Measurements from ENCODE around the gene CRYBB1.

Gene CRYBB1

GRCh38 chr22:26636296-26636695, 18.5 kb upstream of the CRYBB1 start:
- no peaks in the 10 kb centered on the region for H3K9me3 ChIP-seq
- no peaks in the 10 kb centered on the region for H4K20me1 ChIP-seq
- H3K36me3 ChIP-seq, result no peaks in the 10 kb centered on the region
- no peak overlapping the region for H3K4me3 ChIP-seq
- H3K4me2 ChIP-seq, result no peak overlapping the region
- H3K4me1 ChIP-seq, result peaks cover 38% of the 10 kb centered on the region
- no peak overlapping the region for H3K9ac ChIP-seq
- no peaks in the 10 kb centered on the region for H3K27me3 ChIP-seq
- H3K27ac ChIP-seq, result no peak overlapping the region
- no peak for TF ChIP-seq Cebpa-rat (IDR thresholded peaks at IDR 0.05)

GRCh38 chr22:26635117-26635516, 17.3 kb upstream of the CRYBB1 start:
- no peak overlapping the region for H3K27ac ChIP-seq
- peaks cover 11% of the 10 kb centered on the region for H3K9me3 ChIP-seq
- no peak overlapping the region for H3K4me2 ChIP-seq
- H3K4me1 ChIP-seq, result peaks cover 29% of the 10 kb centered on the region
- H3K36me3 ChIP-seq, result no peaks in the 10 kb centered on the region
- H3K9ac ChIP-seq, result no peak overlapping the region
- no peak for TF ChIP-seq Cebpa-rat (IDR thresholded peaks at IDR 0.05)
- H3K4me3 ChIP-seq, result no peak overlapping the region
- H4K20me1 ChIP-seq, result no peaks in the 10 kb centered on the region
- H3K27me3 ChIP-seq, result no peaks in the 10 kb centered on the region

GRCh38 chr22:26634189-26634588, 16.4 kb upstream of the CRYBB1 start:
- no peak overlapping the region for H3K9ac ChIP-seq
- no peak overlapping the region for H3K4me2 ChIP-seq
- H4K20me1 ChIP-seq, result no peaks in the 10 kb centered on the region
- H3K27me3 ChIP-seq, result no peaks in the 10 kb centered on the region
- H3K4me3 ChIP-seq, result no peak overlapping the region
- no peak for TF ChIP-seq Cebpa-rat (IDR thresholded peaks at IDR 0.05)
- no peaks in the 10 kb centered on the region for H3K36me3 ChIP-seq
- peaks cover 16% of the 10 kb centered on the region for H3K9me3 ChIP-seq
- H3K27ac ChIP-seq, result no peak overlapping the region
- H3K4me1 ChIP-seq, result peaks cover 26% of the 10 kb centered on the region

GRCh38 chr22:26632422-26633155, 14.8 kb upstream of the CRYBB1 start:
- no peak for TF ChIP-seq Cebpa-rat (IDR thresholded peaks at IDR 0.05)
- Histone ChIP-seq H4K20me1 (no peaks in the 10 kb centered on the region), H3K36me3 (no peaks in the 10 kb centered on the region), H3K9ac (no peak overlapping the region), H3K4me3 (no peak overlapping the region), H3K27ac (0 out of 2 replicates have a peak overlapping the region, but pooled peaks have one; percentile 26), H3K27me3 (no peaks in the 10 kb centered on the region), H3K4me2 (peak overlapping the region; percentile 19; the same call in 1 of the 2 replicates), H3K4me1 (peaks cover 11% of the 10 kb centered on the region), H3K9me3 (peaks cover 16% of the 10 kb centered on the region)

GRCh38 chr22:26631282-26631681, 13.5 kb upstream of the CRYBB1 start:
- H3K27ac ChIP-seq, result no peak overlapping the region
- H3K27me3 ChIP-seq, result no peaks in the 10 kb centered on the region
- peaks cover 11% of the 10 kb centered on the region for H3K4me1 ChIP-seq
- no peak overlapping the region for H3K4me3 ChIP-seq
- no peaks in the 10 kb centered on the region for H4K20me1 ChIP-seq
- no peak overlapping the region for H3K9ac ChIP-seq
- no peaks in the 10 kb centered on the region for H3K36me3 ChIP-seq
- TF ChIP-seq Cebpa-rat (IDR thresholded peaks at IDR 0.05), result no peak
- no peak overlapping the region for H3K4me2 ChIP-seq
- peaks cover 16% of the 10 kb centered on the region for H3K9me3 ChIP-seq

GRCh38 chr22:26629988-26630761, 12.3 kb upstream of the CRYBB1 start:
- Histone ChIP-seq H4K20me1 (no peaks in the 10 kb centered on the region), H3K27me3 (no peaks in the 10 kb centered on the region), H3K9ac (no peak overlapping the region), H3K27ac (no peak overlapping the region), H3K4me3 (no peak overlapping the region), H3K4me1 (peaks cover 11% of the 10 kb centered on the region), H3K36me3 (no peaks in the 10 kb centered on the region), H3K9me3 (peaks cover 16% of the 10 kb centered on the region), H3K4me2 (no peak overlapping the region)
- TF ChIP-seq Cebpa-rat (IDR thresholded peaks at IDR 0.05), result no peak

- no peaks in the 10 kb centered on the region for H3K27me3 ChIP-seq
- H3K4me3 ChIP-seq, result no peak overlapping the region
- H3K9me3 ChIP-seq, result 0 out of 2 replicates have a peak, but pooled peaks cover 2% of the 10 kb centered on the region
- no peak overlapping the region for H3K4me2 ChIP-seq
- no peak overlapping the region for H3K9ac ChIP-seq
- peaks cover 2% of the 10 kb centered on the region for H3K4me1 ChIP-seq
- H3K36me3 ChIP-seq, result no peaks in the 10 kb centered on the region
- H3K27ac ChIP-seq, result no peak overlapping the region; the same call in 1 of the 2 replicates
- H4K20me1 ChIP-seq, result no peaks in the 10 kb centered on the region
- no peak for TF ChIP-seq Cebpa-rat (IDR thresholded peaks at IDR 0.05)
Measured at GRCh38 chr22:26624803-26625202, 7.0 kb upstream of the CRYBB1 start.

- Histone ChIP-seq H4K20me1 (no peaks in the 10 kb centered on the region), H3K9ac (no peak overlapping the region), H3K27me3 (no peaks in the 10 kb centered on the region), H3K36me3 (no peaks in the 10 kb centered on the region), H3K27ac (no peak overlapping the region), H3K4me3 (no peak overlapping the region), H3K4me2 (no peak overlapping the region), H3K4me1 (peaks cover 10% of the 10 kb centered on the region), H3K9me3 (no peaks in the 10 kb centered on the region)
- TF ChIP-seq Cebpa-rat (IDR thresholded peaks at IDR 0.05), result no peak
Measured at GRCh38 chr22:26623984-26624383, 6.2 kb upstream of the CRYBB1 start.

- Histone ChIP-seq H3K9ac (no peak within 1 kb of the TSS), H3K4me1 (peaks cover 34% of the 10 kb centered on the region), H3K4me2 (no peak within 1 kb of the TSS), H4K20me1 (no peaks in the 10 kb centered on the region), H3K27me3 (no peaks in the 10 kb centered on the region), H3K4me3 (no peak within 1 kb of the TSS), H3K27ac (no peak within 1 kb of the TSS), H3K36me3 (no peaks in the 10 kb centered on the region), H3K9me3 (no peaks in the 10 kb centered on the region)
- TF ChIP-seq Cebpa-rat (IDR thresholded peaks at IDR 0.05), result no peak
Measured at GRCh38 chr22:26621663-26622062, 3.8 kb upstream of the CRYBB1 start, which contains the start of gene CRYBA4. TSS of gene CRYBA4 (plus strand) at chr22:26621963. CDS start at chr22:26622597, 634 bp downstream.

- Histone ChIP-seq H3K27me3 (no peaks in the 10 kb centered on the region), H4K20me1 (no peaks in the 10 kb centered on the region), H3K9ac (no peak overlapping the region), H3K36me3 (no peaks in the 10 kb centered on the region), H3K27ac (no peak overlapping the region), H3K4me1 (peaks cover 48% of the 10 kb centered on the region), H3K4me2 (no peak overlapping the region), H3K9me3 (no peaks in the 10 kb centered on the region), H3K4me3 (no peak overlapping the region)
- no peak for TF ChIP-seq Cebpa-rat (IDR thresholded peaks at IDR 0.05)
Measured at GRCh38 chr22:26620197-26620596, 2.4 kb upstream of the CRYBB1 start.

Data from BLaER1 (cell line).